Activated naive CD8-positive, alpha-beta T cell treated with anti-CD3 and anti-CD28 coated beads, Interleukin-2, amount 10 ng/mL, durations not matched to agents 7 days and 5 days (primary cell): ENCODE measurements around the gene FOSL1. TPM values are rescaled to one million over a fixed set of nuclear protein-coding genes. Genes with fewer than 3 reads are reported as not detected.
A peak's percentile ranks its signal among the peaks of the same experiment; 100 is the strongest.

Experiments
- ATAC-seq: fragments of 150-1000 bp; cut with Tn5 transposase; one replicate; pipeline ENCODE4 v1.10.0; 2021; ENCODE audit warnings: low read depth, moderate library complexity
- POLR2A ChIA-PET: fragments of 350-600 bp; sonication (Branson Sonifier 250); formaldehyde crosslinking; loops from one replicate; lab custom pipeline; 2021; ENCODE audit warnings: antibody characterized with exemption; lab: Charles Lee
- DNase-seq: peaks from one replicate; pipeline ENCODE4 v3.0.0; 2021
- H3K27ac Mint-ChIP-seq: one replicate; pipeline ENCODE4 v1.8.0; 2022; ENCODE audit warnings: mild to moderate bottlenecking, mixed read lengths
- H3K27me3 Mint-ChIP-seq: one replicate; pipeline ENCODE4 v1.8.0; 2022; ENCODE audit warnings: mild to moderate bottlenecking, moderate library complexity, mixed read lengths
- H3K36me3 Mint-ChIP-seq: one replicate; pipeline ENCODE4 v1.8.0; 2021; ENCODE audit warnings: mild to moderate bottlenecking, mixed read lengths
- H3K4me1 Mint-ChIP-seq: one replicate; pipeline ENCODE4 v1.8.0; 2021; ENCODE audit warnings: mixed read lengths
- H3K4me3 Mint-ChIP-seq: one replicate; pipeline ENCODE4 v1.8.0; 2022; ENCODE audit warnings: mild to moderate bottlenecking, moderate library complexity, mixed read lengths
- H3K9me3 Mint-ChIP-seq: one replicate; pipeline ENCODE4 v1.8.0; 2021; ENCODE audit warnings: mixed read lengths
- total RNA-seq, 2 experiments: library from RNA; stranded (reverse); gene quantifications; one replicate each; pipeline ENCODE4 v1.2.3, GENCODE V29; 2021

Gene FOSL1
- total RNA-seq, 2 experiments from 2014 or later = 1.9 to 2.0 TPM

GRCh38 chr11:65869643-65870306 is 30.4 kb downstream of the FOSL1 start:
- peak overlapping the region; percentile 36 for H3K27ac Mint-ChIP-seq
- H3K27me3 Mint-ChIP-seq = no peaks in the 10 kb centered on the region
- no peak overlapping the region for H3K4me3 Mint-ChIP-seq
- no peak for DNase-seq
- POLR2A ChIA-PET = interaction anchor here (0.6 to 7.5 kb wide), 9 partner anchors 9 to 231 kb away, joined by 3 to 176 read pairs (median 8); partner anchors contain the start of genes CCDC85B, CFL1, CTSW and FIBP
- no peaks in the 10 kb centered on the region for H3K9me3 Mint-ChIP-seq
- ATAC-seq = no peak
- peaks cover 8% of the 10 kb centered on the region for H3K36me3 Mint-ChIP-seq
- peaks cover 25% of the 10 kb centered on the region for H3K4me1 Mint-ChIP-seq

DNA sequence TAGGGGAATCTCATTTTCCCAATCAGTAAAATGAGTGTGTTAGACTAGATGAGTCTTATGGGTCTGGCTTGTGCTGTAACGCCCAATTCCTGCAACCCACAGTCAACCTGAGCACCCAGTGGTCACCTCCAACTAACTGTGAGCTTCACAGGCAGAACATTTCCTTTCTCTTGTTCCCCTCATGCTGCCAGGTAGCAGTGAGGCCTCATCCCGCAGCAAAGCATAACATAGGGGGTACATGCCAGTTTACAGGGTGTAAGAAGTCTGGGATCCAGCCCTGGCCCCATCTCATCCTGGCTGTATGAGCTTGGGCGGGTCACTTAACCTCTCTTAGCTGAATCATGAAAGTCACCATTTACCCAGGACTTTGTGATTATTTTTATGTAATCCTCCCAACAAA is 31.3 kb downstream of the FOSL1 start:
- ATAC-seq (no peak), DNase-seq (no peak)
- Mint-ChIP-seq H3K4me1 (peaks cover 22% of the 10 kb centered on the region), H3K27me3 (no peaks in the 10 kb centered on the region), H3K9me3 (no peaks in the 10 kb centered on the region), H3K4me3 (no peak overlapping the region), H3K27ac (no peak overlapping the region), H3K36me3 (peaks cover 10% of the 10 kb centered on the region)
- POLR2A ChIA-PET = interaction anchor here (1.6 to 7.5 kb wide), 7 partner anchors 8 to 230 kb away, joined by 4 to 176 read pairs (median 8); partner anchors contain the start of genes CCDC85B, CFL1, CTSW and FIBP

GRCh38 chr11:65868076-65868667 is 32.0 kb downstream of the FOSL1 start:
- Mint-ChIP-seq H3K36me3 (peaks cover 10% of the 10 kb centered on the region), H3K4me3 (no peak overlapping the region), H3K27ac (no peak overlapping the region), H3K9me3 (no peaks in the 10 kb centered on the region), H3K27me3 (no peaks in the 10 kb centered on the region), H3K4me1 (peaks cover 23% of the 10 kb centered on the region)
- no peak for DNase-seq
- POLR2A ChIA-PET = interaction anchor here (1.6 to 7.5 kb wide), 7 partner anchors 7 to 230 kb away, joined by 4 to 176 read pairs (median 8); partner anchors contain the start of genes CCDC85B, CFL1, CTSW and FIBP
- ATAC-seq = no peak

- POLR2A ChIA-PET = interaction anchor here (2.5 to 7.5 kb wide), 4 partner anchors 7 to 17 kb away, joined by 7 to 176 read pairs (median 16); partner anchors contain the start of genes CFL1, CTSW and MUS81
- H3K36me3 Mint-ChIP-seq = peaks cover 16% of the 10 kb centered on the region
- peaks cover 25% of the 10 kb centered on the region for H3K4me1 Mint-ChIP-seq
- no peak for DNase-seq
- no peaks in the 10 kb centered on the region for H3K9me3 Mint-ChIP-seq
- ATAC-seq = no peak
- no peak overlapping the region for H3K27ac Mint-ChIP-seq
- H3K27me3 Mint-ChIP-seq = no peaks in the 10 kb centered on the region
- H3K4me3 Mint-ChIP-seq = no peak overlapping the region
These were observed 32.7 kb downstream of the FOSL1 start for GRCh38 chr11:65867284-65868071.

- POLR2A ChIA-PET = interaction anchor here (1.6 to 2.5 kb wide), 2 partner anchors 9 to 18 kb away, joined by 7 to 8 read pairs; partner anchors contain the start of gene CFL1
- Mint-ChIP-seq H3K4me1 (peaks cover 29% of the 10 kb centered on the region), H3K4me3 (no peak overlapping the region), H3K27ac (no peak overlapping the region), H3K36me3 (peaks cover 17% of the 10 kb centered on the region), H3K27me3 (no peaks in the 10 kb centered on the region), H3K9me3 (no peaks in the 10 kb centered on the region)
- DNase-seq (no peak), ATAC-seq (no peak)
These were observed 33.5 kb downstream of the FOSL1 start for GRCh38 chr11:65866509-65867283.

DNA sequence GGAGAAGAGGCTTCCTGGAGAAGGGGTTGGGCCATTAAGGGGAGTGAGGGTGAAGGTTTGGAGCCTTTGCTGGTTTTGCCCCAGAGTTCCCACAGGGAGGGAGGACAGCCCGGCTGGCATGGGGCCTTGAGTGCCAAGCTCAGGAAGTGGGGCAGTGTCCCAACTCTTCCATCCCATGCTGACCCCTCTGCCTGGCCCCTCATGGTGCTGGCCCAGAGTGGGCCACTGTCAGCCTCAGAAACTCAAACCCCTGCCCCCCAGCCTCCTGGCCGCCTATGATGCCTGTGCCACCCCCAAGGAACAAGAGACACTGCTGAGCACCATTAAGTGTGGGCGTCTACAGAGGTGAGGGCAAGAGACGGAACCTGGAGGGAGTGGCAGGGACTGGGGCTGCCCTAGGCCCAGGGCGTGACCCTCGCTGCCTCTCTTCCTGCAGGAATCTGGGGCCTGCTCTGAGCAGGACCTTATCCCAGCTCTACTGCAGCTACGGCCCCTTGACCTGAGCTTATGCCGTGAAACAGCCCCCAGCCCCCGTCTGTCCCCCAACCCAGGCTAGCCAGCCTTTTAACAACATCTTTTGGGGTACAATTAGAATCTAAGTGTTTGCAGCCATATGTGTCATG is 34.5 kb downstream of the FOSL1 start:
- ATAC-seq = no peak
- Mint-ChIP-seq H3K27me3 (no peaks in the 10 kb centered on the region), H3K4me1 (peaks cover 28% of the 10 kb centered on the region), H3K36me3 (peaks cover 17% of the 10 kb centered on the region), H3K9me3 (no peaks in the 10 kb centered on the region), H3K4me3 (no peak overlapping the region), H3K27ac (no peak overlapping the region)
- no peak for DNase-seq
- POLR2A ChIA-PET = interaction anchor here (0.5 to 1.6 kb wide), 3 partner anchors 8 to 65 kb away, joined by 3 to 8 read pairs (median 4); partner anchors contain the start of gene CFL1

DNA sequence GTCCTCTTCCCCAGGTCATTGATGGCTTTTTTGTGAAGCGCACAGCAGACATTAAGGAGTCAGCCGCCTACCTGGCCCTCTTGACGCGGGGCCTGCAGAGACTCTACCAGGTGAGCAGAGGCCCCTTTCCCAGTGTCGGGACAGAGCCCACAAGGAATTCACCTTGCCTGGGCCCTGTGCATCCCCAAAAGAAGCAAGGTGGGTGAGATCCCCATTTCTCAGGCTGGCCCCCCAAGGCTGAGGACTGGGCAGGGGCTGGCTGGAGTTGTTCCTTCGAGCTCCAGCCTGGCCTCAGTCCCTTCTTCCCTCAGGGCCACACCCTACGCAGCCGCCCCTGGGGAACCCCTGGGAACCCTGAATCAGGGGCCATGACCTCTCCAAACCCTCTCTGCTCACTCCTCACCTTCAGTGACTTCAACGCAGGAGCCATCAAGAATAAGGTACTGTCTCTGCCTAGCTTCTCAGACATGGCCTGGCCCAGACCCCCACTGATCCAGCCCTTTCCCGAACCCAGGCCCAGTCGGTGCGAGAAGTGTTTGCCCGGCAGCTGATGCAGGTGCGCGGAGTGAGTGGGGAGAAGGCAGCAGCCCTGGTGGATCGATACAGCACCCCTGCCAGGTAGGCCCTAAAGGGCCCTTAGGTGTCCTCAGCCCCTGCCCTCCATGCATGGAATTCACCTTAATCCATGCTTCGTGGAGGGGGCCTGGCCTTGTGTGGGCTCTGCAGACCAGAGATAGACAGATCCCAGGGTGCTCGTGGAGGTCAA is 35.3 kb downstream of the FOSL1 start:
- Mint-ChIP-seq H3K36me3 (peaks cover 17% of the 10 kb centered on the region), H3K4me3 (no peak overlapping the region), H3K9me3 (no peaks in the 10 kb centered on the region), H3K27ac (no peak overlapping the region), H3K27me3 (no peaks in the 10 kb centered on the region), H3K4me1 (peaks cover 24% of the 10 kb centered on the region)
- DNase-seq (no peak), ATAC-seq (no peak)
- POLR2A ChIA-PET = interaction anchor here (1.2 to 8.3 kb wide), 2 partner anchors 13 to 25 kb away, joined by 4 to 304 read pairs; partner anchors contain the start of genes CCDC85B and FIBP

- DNase-seq = no peak
- no peaks in the 10 kb centered on the region for H3K27me3 Mint-ChIP-seq
- H3K4me3 Mint-ChIP-seq = no peak overlapping the region
- H3K9me3 Mint-ChIP-seq = no peaks in the 10 kb centered on the region
- POLR2A ChIA-PET = interaction anchor here (1.2 to 8.3 kb wide), 5 partner anchors 7 to 54 kb away, joined by 4 to 304 read pairs (median 22); partner anchors contain the start of genes CCDC85B, EFEMP2 and FIBP
- peaks cover 23% of the 10 kb centered on the region for H3K4me1 Mint-ChIP-seq
- H3K36me3 Mint-ChIP-seq = peaks cover 17% of the 10 kb centered on the region
- no peak for ATAC-seq
- no peak overlapping the region for H3K27ac Mint-ChIP-seq
These were observed 36.1 kb downstream of the FOSL1 start for GRCh38 chr11:65863889-65864705.

DNA sequence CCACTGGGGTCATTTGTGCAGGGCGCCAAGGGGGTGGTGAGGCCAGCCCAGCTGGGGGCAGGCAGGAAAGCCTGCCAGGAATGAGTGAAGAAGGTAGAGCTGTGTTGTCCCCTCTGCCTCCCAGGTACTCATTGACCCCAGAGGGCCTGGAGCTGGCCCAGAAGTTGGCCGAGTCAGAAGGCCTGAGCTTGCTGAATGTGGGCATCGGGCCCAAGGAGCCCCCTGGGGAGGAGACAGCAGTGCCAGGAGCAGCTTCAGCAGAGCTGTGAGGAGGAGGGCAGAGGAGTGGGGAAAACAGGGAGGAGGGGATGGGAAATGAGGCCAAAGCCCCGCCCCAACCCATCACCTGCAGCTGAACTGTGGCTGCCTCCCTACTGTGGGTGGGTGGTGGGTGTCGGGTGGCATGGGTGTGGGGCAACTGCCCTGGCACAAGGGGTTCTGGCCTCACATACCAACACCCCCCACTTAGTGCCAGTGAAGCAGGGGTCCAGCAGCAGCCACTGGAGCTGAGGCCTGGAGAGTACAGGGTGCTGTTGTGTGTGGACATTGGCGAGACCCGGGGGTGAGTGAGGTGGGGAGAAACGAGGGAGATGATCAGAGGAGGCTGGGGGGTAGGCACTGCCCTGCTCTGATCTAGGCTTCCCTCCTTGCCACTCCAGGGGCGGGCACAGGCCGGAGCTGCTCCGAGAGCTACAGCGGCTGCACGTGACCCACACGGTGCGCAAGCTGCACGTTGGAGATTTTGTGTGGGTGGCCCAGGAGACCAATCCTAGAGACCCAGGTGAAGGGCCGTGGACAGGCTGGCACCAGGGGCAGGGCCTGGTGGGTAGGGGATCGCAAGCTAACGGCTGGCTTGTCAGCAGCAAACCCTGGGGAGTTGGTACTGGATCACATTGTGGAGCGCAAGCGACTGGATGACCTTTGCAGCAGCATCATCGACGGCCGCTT is 37.0 kb downstream of the FOSL1 start:
- H3K9me3 Mint-ChIP-seq = no peaks in the 10 kb centered on the region
- H3K4me1 Mint-ChIP-seq = peaks cover 26% of the 10 kb centered on the region
- peaks cover 17% of the 10 kb centered on the region for H3K36me3 Mint-ChIP-seq
- ATAC-seq (no peak), DNase-seq (peak; percentile 22)
- H3K27ac Mint-ChIP-seq = peak overlapping the region; percentile 70
- no peaks in the 10 kb centered on the region for H3K27me3 Mint-ChIP-seq
- POLR2A ChIA-PET = interaction anchor here (1.7 to 8.3 kb wide), 4 partner anchors 8 to 55 kb away, joined by 4 to 304 read pairs (median 99); partner anchors contain the start of genes CCDC85B, EFEMP2 and FIBP
- peak overlapping the region; percentile 63 for H3K4me3 Mint-ChIP-seq

DNA sequence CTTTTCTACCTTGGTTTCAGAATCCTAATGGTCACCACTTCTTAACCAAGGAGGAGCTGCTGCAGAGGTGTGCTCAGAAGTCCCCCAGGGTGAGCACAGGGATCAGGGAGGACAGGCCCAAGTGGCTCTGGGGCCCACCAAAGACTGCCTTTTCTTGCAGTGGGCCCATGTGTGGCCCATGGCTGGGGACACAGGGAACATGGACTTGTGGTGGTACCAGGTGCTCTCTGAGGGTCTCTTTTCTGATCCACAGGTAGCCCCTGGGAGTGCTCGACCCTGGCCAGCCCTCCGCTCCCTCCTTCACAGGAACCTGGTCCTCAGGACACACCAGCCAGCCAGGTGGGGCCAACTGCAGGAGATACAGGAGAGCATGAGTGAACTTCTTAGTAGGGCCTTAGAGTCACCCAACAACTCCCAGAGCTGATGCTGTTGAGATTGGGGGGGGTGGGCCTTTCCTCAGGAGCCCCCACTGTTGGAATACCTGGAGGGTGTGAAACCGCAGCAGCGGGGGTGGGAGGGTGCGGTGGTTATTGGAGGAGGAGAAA is 37.9 kb downstream of the FOSL1 start:
- Mint-ChIP-seq H3K27ac (peak overlapping the region; percentile 70), H3K4me1 (peaks cover 25% of the 10 kb centered on the region), H3K9me3 (no peaks in the 10 kb centered on the region), H3K4me3 (peak overlapping the region; percentile 91), H3K36me3 (peaks cover 14% of the 10 kb centered on the region), H3K27me3 (no peaks in the 10 kb centered on the region)
- POLR2A ChIA-PET = interaction anchor here (1.7 to 8.3 kb wide), 4 partner anchors 9 to 56 kb away, joined by 4 to 304 read pairs (median 99); partner anchors contain the start of genes CCDC85B, EFEMP2 and FIBP
- ATAC-seq (no peak), DNase-seq (peak; percentile 28)
